K562 (cell line): ENCODE results near the gene SCARF2. TPM values are rescaled to one million over a fixed set of nuclear protein-coding genes. Genes with fewer than 3 reads are reported as not detected.

Experiments
- DEAF1 ChIP-seq: fragments of 450-650 bp; formaldehyde crosslinking; IDR thresholded peaks from 2 replicates; pipeline ENCODE4 v1.4.0; 2020; ENCODE audit warnings: mild to moderate bottlenecking, moderate library complexity
- GATA2 ChIP-seq: sonication (generic); formaldehyde crosslinking; IDR thresholded peaks from 2 replicates; pipeline ENCODE4 v1.4.0; 2020; ENCODE audit warnings: mild to moderate bottlenecking, missing genetic modification reagents
- HNRNPUL1 ChIP-seq: fragments of 200-400 bp; formaldehyde crosslinking; IDR thresholded peaks from 2 replicates; pipeline ENCODE4 v1.6.1; 2017; ENCODE audit warnings: low read length
- KHSRP ChIP-seq: fragments of 450-650 bp; IDR thresholded peaks from 2 replicates; pipeline ENCODE4 v1.6.1; 2017
- KLF13 ChIP-seq: fragments of 450-650 bp; IDR thresholded peaks from 2 replicates; pipeline ENCODE4 v1.6.1; 2016; ENCODE audit warnings: missing genetic modification characterization, low read depth, mild to moderate bottlenecking, missing compliant biosample characterization, moderate library complexity, borderline replicate concordance
- RFX1 ChIP-seq: fragments of 450-650 bp; IDR thresholded peaks from 2 replicates; pipeline ENCODE4 v1.6.1; 2016; ENCODE audit warnings: mild to moderate bottlenecking, moderate library complexity
- RFX5 ChIP-seq: IDR thresholded peaks from 2 replicates; pipeline ENCODE4 v1.6.1; 2011; ENCODE audit warnings: low read depth, mild to moderate bottlenecking, improper control_type of control experiment, low read length
- RHOXF2B ChIP-seq: fragments of 250-450 bp; sonication (Bioruptor Pico); conservative IDR thresholded peaks from 2 replicates; pipeline ENCODE4 v1.5.1; 2021
- SAFB ChIP-seq: fragments of 200-400 bp; formaldehyde crosslinking; IDR thresholded peaks from 2 replicates; pipeline ENCODE4 v1.6.1; 2017; ENCODE audit warnings: low read depth, low read length, borderline replicate concordance
- TSC22D4 ChIP-seq: fragments of 450-650 bp; IDR thresholded peaks from 2 replicates; pipeline ENCODE4 v1.6.1; 2016; ENCODE audit warnings: missing genetic modification characterization, missing biosample characterization, control low read depth
- ZBED1 ChIP-seq: IDR thresholded peaks from 2 replicates; pipeline ENCODE4 v1.6.1; 2014
- ZFP91 ChIP-seq: sonication (generic); formaldehyde crosslinking; IDR thresholded peaks from 2 replicates; pipeline ENCODE4 v1.8.0; 2022; ENCODE audit warnings: mild to moderate bottlenecking, missing genetic modification reagents
- ZNF143 ChIP-seq: sonication (generic); formaldehyde crosslinking; IDR thresholded peaks from 2 replicates; pipeline ENCODE4 v1.9.0; 2022; ENCODE audit warnings: mild to moderate bottlenecking, missing genetic modification reagents
- ZNF274 ChIP-seq: IDR thresholded peaks from 2 replicates; pipeline ENCODE4 v1.6.1; 2011; ENCODE audit warnings: low read depth, mild to moderate bottlenecking, low read length, moderate library complexity, borderline replicate concordance
- ZNF431 ChIP-seq: sonication (generic); formaldehyde crosslinking; IDR thresholded peaks from 2 replicates; pipeline ENCODE4 v1.8.0; 2022; ENCODE audit warnings: mild to moderate bottlenecking, missing genetic modification reagents
- ZNF696 ChIP-seq: fragments of 250-450 bp; sonication (Bioruptor Pico); conservative IDR thresholded peaks from 2 replicates; pipeline ENCODE4 v1.4.0; 2020; ENCODE audit warnings: mild to moderate bottlenecking, moderate library complexity
- polyA plus RNA-seq, 8 experiments: library from polyadenylated mRNA; depleted of rRNA in 4 of 8; stranded (reverse) in 5 of 8; unstranded in 3 of 8; fragments of >200 nt; fragmentation: Nextera tagmentation in 2 of 8; fragmentation: Illumina TruSeq in 1 of 8; extraction: Ambion mirVana in 2 of 8; extraction: Trizol in 1 of 8; gene quantifications; 2 replicates each; pipeline versions ENCODE4 v1.2.1 to v1.2.3, GENCODE V29; 2011 to 2014; ENCODE audit warnings: inconsistent platforms in 1 of 8, missing spikeins in 1 of 8
- total RNA-seq, 7 experiments: library from RNA; depleted of rRNA in 6 of 7; stranded (reverse); fragments of >200 nt in 6 of 7; fragmentation: Illumina TruSeq in 2 of 7; extraction: Trizol in 2 of 7; gene quantifications; 2 replicates each; pipeline versions ENCODE4 v1.2.1 to v1.2.3, GENCODE V29; 2011 to 2021; ENCODE audit warnings: low replicate concordance in 1 of 7
- TF ChIP-seq, protein P1 (sequence below): IDR thresholded peaks from 2 replicates; pipeline ENCODE4 v1.6.1; 2011; ENCODE audit warnings: borderline replicate concordance, low read depth, mild to moderate bottlenecking, moderate library complexity, low read length; ENCODE audit not compliant: insufficient read depth, poor library complexity, severe bottlenecking
- TF ChIP-seq, protein P2 (sequence below): fragments of 250-450 bp; sonication (Bioruptor Pico); IDR thresholded peaks from 2 replicates; pipeline ENCODE4 v1.8.0; 2022; ENCODE audit warnings: moderate library complexity, mild to moderate bottlenecking, inconsistent platforms
- TF ChIP-seq, protein P3 (sequence below): fragments of 250-450 bp; sonication (Bioruptor Pico); IDR thresholded peaks from 2 replicates; pipeline ENCODE4 v1.5.0; 2020; ENCODE audit warnings: mild to moderate bottlenecking, borderline replicate concordance

Gene SCARF2
- total and polyA plus RNA-seq, 9 of the 15 experiments (the other 6 are each of a cell fraction or from before 2014, with no cell fraction given): 0.06 to 0.32 (median 0.21) TPM; not detected in 5

GRCh38 chr22:20429254-20430100 lies 8.1 kb downstream of the SCARF2 start (continued):
- TF ChIP-seq KLF13 (tag) (peak; percentile 79; the same call in 1 of the 2 replicates), RHOXF2B (CRISPR knock-in tag) (0 out of 2 replicates have a peak, but pooled peaks have one; percentile 48), TSC22D4 (tag) (no peak), GATA2 (peak; percentile 94), ZBED1 (0 out of 2 replicates have a peak, but pooled peaks have one; percentile 3), ZNF431 (CRISPR knock-in tag) (no peak), SAFB (no peak), ZNF274 (no peak), RFX5 (no peak; the same call in 1 of the 2 replicates), HNRNPUL1 (no peak), KHSRP (no peak), ZFP91 (CRISPR knock-in tag) (no peak), ZNF143 (CRISPR knock-in tag) (no peak; the same call in 1 of the 2 replicates), DEAF1 (CRISPR knock-in tag) (no peak), RFX1 (no peak), ZNF696 (CRISPR knock-in tag) (no peak)
- TF ChIP-seq, protein P1, sequence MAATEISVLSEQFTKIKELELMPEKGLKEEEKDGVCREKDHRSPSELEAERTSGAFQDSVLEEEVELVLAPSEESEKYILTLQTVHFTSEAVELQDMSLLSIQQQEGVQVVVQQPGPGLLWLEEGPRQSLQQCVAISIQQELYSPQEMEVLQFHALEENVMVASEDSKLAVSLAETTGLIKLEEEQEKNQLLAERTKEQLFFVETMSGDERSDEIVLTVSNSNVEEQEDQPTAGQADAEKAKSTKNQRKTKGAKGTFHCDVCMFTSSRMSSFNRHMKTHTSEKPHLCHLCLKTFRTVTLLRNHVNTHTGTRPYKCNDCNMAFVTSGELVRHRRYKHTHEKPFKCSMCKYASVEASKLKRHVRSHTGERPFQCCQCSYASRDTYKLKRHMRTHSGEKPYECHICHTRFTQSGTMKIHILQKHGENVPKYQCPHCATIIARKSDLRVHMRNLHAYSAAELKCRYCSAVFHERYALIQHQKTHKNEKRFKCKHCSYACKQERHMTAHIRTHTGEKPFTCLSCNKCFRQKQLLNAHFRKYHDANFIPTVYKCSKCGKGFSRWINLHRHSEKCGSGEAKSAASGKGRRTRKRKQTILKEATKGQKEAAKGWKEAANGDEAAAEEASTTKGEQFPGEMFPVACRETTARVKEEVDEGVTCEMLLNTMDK: peak; percentile 64
- TF ChIP-seq, protein P2, sequence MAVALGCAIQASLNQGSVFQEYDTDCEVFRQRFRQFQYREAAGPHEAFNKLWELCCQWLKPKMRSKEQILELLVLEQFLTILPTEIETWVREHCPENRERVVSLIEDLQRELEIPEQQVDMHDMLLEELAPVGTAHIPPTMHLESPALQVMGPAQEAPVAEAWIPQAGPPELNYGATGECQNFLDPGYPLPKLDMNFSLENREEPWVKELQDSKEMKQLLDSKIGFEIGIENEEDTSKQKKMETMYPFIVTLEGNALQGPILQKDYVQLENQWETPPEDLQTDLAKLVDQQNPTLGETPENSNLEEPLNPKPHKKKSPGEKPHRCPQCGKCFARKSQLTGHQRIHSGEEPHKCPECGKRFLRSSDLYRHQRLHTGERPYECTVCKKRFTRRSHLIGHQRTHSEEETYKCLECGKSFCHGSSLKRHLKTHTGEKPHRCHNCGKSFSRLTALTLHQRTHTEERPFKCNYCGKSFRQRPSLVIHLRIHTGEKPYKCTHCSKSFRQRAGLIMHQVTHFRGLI (CRISPR knock-in tag): no peak
- TF ChIP-seq, protein P3, sequence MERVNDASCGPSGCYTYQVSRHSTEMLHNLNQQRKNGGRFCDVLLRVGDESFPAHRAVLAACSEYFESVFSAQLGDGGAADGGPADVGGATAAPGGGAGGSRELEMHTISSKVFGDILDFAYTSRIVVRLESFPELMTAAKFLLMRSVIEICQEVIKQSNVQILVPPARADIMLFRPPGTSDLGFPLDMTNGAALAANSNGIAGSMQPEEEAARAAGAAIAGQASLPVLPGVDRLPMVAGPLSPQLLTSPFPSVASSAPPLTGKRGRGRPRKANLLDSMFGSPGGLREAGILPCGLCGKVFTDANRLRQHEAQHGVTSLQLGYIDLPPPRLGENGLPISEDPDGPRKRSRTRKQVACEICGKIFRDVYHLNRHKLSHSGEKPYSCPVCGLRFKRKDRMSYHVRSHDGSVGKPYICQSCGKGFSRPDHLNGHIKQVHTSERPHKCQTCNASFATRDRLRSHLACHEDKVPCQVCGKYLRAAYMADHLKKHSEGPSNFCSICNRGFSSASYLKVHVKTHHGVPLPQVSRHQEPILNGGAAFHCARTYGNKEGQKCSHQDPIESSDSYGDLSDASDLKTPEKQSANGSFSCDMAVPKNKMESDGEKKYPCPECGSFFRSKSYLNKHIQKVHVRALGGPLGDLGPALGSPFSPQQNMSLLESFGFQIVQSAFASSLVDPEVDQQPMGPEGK (CRISPR knock-in tag): no peak
